Fibroblast of skin of right quadriceps (primary cell): ENCODE data around the gene ANO1.

ENCODE experiments used
- DNase-seq: peaks from one replicate; pipeline ENCODE4 v3.0.0-alpha.2; 2013

Gene ANO1

GRCh38 chr11:70054004-70054403 lies 24.1 kb upstream of the ANO1 start:
- no peak for DNase-seq

- DNase-seq: no peak
Observed at GRCh38 chr11:70055444-70055843, 22.7 kb upstream of the ANO1 start.

- no peak for DNase-seq
Observed at GRCh38 chr11:70057080-70057479, 21.0 kb upstream of the ANO1 start.

GRCh38 chr11:70059971-70060370 lies 18.1 kb upstream of the ANO1 start:
- DNase-seq: no peak

- no peak for DNase-seq
Observed at GRCh38 chr11:70060611-70061293, 17.4 kb upstream of the ANO1 start.

- no peak for DNase-seq
Observed at GRCh38 chr11:70061734-70062133, 16.4 kb upstream of the ANO1 start.

- DNase-seq: no peak
Observed at GRCh38 chr11:70063121-70063520, 15.0 kb upstream of the ANO1 start.

GRCh38 chr11:70063555-70063954 lies 14.6 kb upstream of the ANO1 start:
- no peak for DNase-seq

- no peak for DNase-seq
Observed at GRCh38 chr11:70064008-70064725, 13.9 kb upstream of the ANO1 start.

- DNase-seq: no peak
Observed at GRCh38 chr11:70064726-70065317, 13.3 kb upstream of the ANO1 start.

- no peak for DNase-seq
Observed at GRCh38 chr11:70065318-70066135, 12.6 kb upstream of the ANO1 start.

GRCh38 chr11:70066136-70066520 lies 12.0 kb upstream of the ANO1 start:
- DNase-seq: no peak

- no peak for DNase-seq
Observed at GRCh38 chr11:70066628-70067027, 11.5 kb upstream of the ANO1 start.

GRCh38 chr11:70067036-70067435 lies 11.1 kb upstream of the ANO1 start:
- no peak for DNase-seq

GRCh38 chr11:70067591-70068341 lies 10.4 kb upstream of the ANO1 start:
- no peak for DNase-seq

GRCh38 chr11:70068345-70068744 lies 9.8 kb upstream of the ANO1 start:
- DNase-seq: no peak

GRCh38 chr11:70068950-70069349 lies 9.2 kb upstream of the ANO1 start:
- no peak for DNase-seq

GRCh38 chr11:70070706-70071105 lies 7.4 kb upstream of the ANO1 start:
- no peak for DNase-seq

- no peak for DNase-seq
Observed at GRCh38 chr11:70071996-70072395, 6.1 kb upstream of the ANO1 start.

GRCh38 chr11:70072461-70072860 lies 5.7 kb upstream of the ANO1 start:
- no peak for DNase-seq

GRCh38 chr11:70072861-70073755 lies 5.0 kb upstream of the ANO1 start:
- no peak for DNase-seq
